GM23338 (cell line): ENCODE measurements around the gene BBS4.
"Not testable (repeated sequence)": the region's sequence is repeated elsewhere in the genome, so short reads cannot be mapped to it uniquely, and the experiment has no call there.

ENCODE experiments used
- CREB1 ChIP-seq: fragments of 250-450 bp; sonication (Bioruptor Pico); IDR thresholded peaks from 2 replicates; pipeline ENCODE4 v1.5.0; 2020; ENCODE audit warnings: low read depth, mild to moderate bottlenecking, moderate library complexity
- EZH2 ChIP-seq: fragments of 200-600 bp; sonication (generic); IDR thresholded peaks from one replicate; pipeline ENCODE4 v1.8.0; 2017; ENCODE audit warnings: antibody characterized with exemption, mild to moderate bottlenecking, low read depth; ENCODE audit not compliant: unreplicated experiment
- EZH2phosphoT487 ChIP-seq: fragments of 200-600 bp; sonication (generic); IDR thresholded peaks from one replicate; pipeline ENCODE4 v1.8.1; 2018; ENCODE audit warnings: antibody characterized with exemption; ENCODE audit not compliant: unreplicated experiment
- JUNB ChIP-seq: IDR thresholded peaks from one replicate; pipeline ENCODE4 v1.6.1; 2016; ENCODE audit warnings: antibody characterized with exemption; ENCODE audit not compliant: unreplicated experiment
- POLR2AphosphoS5 ChIP-seq: IDR thresholded peaks from 2 replicates; pipeline ENCODE4 v1.6.1; 2016; ENCODE audit warnings: antibody characterized with exemption, low read depth
- TF ChIP-seq, protein P1 (sequence below), 2 experiments: fragments of 200-600 bp in 1 of 2; sonication (generic) in 1 of 2; conservative IDR thresholded peaks; 2 replicates each; pipeline versions ENCODE4 v1.5.1 to v1.6.1; 2016 to 2017; ENCODE audit warnings: antibody characterized with exemption in 2 of 2, low read depth in 2 of 2, mild to moderate bottlenecking in 2 of 2, moderate library complexity in 1 of 2
- TF ChIP-seq, protein P2 (sequence below): IDR thresholded peaks from one replicate; pipeline ENCODE4 v1.6.1; 2018; ENCODE audit warnings: antibody characterized with exemption; ENCODE audit not compliant: unreplicated experiment
- TF ChIP-seq, protein P3 (sequence below): fragments of 250-450 bp; sonication (Bioruptor Pico); IDR thresholded peaks from 2 replicates; pipeline ENCODE4 v1.5.0; 2020; ENCODE audit warnings: mild to moderate bottlenecking, moderate library complexity
- TF ChIP-seq, protein P4 (sequence below): IDR thresholded peaks from 2 replicates; pipeline ENCODE4 v1.6.1; 2016; ENCODE audit warnings: antibody characterized with exemption

DNA sequence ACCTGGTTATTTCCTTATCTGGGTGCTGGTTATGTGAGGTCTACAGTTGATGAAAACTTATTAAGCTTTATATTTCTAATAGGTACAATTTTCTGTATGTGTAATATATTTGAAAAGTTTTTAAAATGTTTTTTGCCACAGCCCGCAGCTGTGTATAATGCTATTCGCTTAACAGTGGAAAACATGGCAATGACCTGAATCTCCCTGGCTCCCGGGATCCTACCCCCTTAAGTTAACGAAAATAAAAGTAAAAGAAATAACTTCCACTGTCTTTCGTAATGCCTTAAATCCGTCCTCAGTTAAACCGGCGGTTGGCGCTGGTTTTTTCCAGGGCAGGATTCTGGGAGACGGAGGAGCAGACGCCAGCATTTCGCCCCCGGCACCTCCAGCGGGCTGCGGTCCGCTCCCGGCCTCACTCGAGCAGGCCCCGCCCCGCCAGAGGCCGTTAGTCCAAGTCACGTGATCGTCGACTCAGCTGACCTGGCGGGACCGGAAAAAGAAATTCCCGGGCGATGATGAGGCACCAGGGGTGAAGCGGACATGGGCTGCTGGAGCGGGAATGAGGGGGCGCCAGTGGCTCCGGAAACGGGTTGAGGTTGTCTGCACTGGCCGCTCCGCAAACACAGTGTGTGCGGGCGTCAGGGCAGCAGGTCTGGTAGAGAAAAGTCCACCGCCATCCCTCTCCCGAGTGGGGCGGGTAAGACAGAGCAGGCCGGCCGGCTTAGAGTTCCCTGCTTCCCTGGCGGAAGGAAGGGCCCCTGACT is 49.3 kb upstream of the BBS4 start:
- TF ChIP-seq EZH2; EZH2phosphoT487; POLR2AphosphoS5; JUNB; CREB1 (CRISPR knock-in tag): not testable (repeated sequence)
- TF ChIP-seq, protein P1, sequence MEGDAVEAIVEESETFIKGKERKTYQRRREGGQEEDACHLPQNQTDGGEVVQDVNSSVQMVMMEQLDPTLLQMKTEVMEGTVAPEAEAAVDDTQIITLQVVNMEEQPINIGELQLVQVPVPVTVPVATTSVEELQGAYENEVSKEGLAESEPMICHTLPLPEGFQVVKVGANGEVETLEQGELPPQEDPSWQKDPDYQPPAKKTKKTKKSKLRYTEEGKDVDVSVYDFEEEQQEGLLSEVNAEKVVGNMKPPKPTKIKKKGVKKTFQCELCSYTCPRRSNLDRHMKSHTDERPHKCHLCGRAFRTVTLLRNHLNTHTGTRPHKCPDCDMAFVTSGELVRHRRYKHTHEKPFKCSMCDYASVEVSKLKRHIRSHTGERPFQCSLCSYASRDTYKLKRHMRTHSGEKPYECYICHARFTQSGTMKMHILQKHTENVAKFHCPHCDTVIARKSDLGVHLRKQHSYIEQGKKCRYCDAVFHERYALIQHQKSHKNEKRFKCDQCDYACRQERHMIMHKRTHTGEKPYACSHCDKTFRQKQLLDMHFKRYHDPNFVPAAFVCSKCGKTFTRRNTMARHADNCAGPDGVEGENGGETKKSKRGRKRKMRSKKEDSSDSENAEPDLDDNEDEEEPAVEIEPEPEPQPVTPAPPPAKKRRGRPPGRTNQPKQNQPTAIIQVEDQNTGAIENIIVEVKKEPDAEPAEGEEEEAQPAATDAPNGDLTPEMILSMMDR (conservative IDR thresholded peaks at IDR 0.05; ENCODE audit: low read depth in 2 of 2), result not testable (repeated sequence)
- TF ChIP-seq, protein P2, sequence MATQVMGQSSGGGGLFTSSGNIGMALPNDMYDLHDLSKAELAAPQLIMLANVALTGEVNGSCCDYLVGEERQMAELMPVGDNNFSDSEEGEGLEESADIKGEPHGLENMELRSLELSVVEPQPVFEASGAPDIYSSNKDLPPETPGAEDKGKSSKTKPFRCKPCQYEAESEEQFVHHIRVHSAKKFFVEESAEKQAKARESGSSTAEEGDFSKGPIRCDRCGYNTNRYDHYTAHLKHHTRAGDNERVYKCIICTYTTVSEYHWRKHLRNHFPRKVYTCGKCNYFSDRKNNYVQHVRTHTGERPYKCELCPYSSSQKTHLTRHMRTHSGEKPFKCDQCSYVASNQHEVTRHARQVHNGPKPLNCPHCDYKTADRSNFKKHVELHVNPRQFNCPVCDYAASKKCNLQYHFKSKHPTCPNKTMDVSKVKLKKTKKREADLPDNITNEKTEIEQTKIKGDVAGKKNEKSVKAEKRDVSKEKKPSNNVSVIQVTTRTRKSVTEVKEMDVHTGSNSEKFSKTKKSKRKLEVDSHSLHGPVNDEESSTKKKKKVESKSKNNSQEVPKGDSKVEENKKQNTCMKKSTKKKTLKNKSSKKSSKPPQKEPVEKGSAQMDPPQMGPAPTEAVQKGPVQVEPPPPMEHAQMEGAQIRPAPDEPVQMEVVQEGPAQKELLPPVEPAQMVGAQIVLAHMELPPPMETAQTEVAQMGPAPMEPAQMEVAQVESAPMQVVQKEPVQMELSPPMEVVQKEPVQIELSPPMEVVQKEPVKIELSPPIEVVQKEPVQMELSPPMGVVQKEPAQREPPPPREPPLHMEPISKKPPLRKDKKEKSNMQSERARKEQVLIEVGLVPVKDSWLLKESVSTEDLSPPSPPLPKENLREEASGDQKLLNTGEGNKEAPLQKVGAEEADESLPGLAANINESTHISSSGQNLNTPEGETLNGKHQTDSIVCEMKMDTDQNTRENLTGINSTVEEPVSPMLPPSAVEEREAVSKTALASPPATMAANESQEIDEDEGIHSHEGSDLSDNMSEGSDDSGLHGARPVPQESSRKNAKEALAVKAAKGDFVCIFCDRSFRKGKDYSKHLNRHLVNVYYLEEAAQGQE, result not testable (repeated sequence)
- TF ChIP-seq, protein P3, sequence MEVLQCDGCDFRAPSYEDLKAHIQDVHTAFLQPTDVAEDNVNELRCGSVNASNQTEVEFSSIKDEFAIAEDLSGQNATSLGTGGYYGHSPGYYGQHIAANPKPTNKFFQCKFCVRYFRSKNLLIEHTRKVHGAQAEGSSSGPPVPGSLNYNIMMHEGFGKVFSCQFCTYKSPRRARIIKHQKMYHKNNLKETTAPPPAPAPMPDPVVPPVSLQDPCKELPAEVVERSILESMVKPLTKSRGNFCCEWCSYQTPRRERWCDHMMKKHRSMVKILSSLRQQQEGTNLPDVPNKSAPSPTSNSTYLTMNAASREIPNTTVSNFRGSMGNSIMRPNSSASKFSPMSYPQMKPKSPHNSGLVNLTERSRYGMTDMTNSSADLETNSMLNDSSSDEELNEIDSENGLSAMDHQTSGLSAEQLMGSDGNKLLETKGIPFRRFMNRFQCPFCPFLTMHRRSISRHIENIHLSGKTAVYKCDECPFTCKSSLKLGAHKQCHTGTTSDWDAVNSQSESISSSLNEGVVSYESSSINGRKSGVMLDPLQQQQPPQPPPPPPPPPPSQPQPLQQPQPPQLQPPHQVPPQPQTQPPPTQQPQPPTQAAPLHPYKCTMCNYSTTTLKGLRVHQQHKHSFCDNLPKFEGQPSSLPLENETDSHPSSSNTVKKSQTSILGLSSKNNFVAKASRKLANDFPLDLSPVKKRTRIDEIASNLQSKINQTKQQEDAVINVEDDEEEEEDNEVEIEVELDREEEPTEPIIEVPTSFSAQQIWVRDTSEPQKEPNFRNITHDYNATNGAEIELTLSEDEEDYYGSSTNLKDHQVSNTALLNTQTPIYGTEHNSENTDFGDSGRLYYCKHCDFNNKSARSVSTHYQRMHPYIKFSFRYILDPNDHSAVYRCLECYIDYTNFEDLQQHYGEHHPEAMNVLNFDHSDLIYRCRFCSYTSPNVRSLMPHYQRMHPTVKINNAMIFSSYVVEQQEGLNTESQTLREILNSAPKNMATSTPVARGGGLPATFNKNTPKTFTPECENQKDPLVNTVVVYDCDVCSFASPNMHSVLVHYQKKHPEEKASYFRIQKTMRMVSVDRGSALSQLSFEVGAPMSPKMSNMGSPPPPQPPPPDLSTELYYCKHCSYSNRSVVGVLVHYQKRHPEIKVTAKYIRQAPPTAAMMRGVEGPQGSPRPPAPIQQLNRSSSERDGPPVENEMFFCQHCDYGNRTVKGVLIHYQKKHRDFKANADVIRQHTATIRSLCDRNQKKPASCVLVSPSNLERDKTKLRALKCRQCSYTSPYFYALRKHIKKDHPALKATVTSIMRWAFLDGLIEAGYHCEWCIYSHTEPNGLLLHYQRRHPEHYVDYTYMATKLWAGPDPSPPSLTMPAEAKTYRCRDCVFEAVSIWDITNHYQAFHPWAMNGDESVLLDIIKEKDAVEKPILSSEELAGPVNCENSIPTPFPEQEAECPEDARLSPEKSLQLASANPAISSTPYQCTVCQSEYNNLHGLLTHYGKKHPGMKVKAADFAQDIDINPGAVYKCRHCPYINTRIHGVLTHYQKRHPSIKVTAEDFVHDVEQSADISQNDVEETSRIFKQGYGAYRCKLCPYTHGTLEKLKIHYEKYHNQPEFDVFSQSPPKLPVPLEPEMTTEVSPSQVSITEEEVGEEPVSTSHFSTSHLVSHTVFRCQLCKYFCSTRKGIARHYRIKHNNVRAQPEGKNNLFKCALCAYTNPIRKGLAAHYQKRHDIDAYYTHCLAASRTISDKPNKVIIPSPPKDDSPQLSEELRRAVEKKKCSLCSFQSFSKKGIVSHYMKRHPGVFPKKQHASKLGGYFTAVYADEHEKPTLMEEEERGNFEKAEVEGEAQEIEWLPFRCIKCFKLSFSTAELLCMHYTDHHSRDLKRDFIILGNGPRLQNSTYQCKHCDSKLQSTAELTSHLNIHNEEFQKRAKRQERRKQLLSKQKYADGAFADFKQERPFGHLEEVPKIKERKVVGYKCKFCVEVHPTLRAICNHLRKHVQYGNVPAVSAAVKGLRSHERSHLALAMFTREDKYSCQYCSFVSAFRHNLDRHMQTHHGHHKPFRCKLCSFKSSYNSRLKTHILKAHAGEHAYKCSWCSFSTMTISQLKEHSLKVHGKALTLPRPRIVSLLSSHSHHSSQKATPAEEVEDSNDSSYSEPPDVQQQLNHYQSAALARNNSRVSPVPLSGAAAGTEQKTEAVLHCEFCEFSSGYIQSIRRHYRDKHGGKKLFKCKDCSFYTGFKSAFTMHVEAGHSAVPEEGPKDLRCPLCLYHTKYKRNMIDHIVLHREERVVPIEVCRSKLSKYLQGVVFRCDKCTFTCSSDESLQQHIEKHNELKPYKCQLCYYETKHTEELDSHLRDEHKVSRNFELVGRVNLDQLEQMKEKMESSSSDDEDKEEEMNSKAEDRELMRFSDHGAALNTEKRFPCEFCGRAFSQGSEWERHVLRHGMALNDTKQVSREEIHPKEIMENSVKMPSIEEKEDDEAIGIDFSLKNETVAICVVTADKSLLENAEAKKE (CRISPR knock-in tag), result not testable (repeated sequence)
- TF ChIP-seq, protein P4, sequence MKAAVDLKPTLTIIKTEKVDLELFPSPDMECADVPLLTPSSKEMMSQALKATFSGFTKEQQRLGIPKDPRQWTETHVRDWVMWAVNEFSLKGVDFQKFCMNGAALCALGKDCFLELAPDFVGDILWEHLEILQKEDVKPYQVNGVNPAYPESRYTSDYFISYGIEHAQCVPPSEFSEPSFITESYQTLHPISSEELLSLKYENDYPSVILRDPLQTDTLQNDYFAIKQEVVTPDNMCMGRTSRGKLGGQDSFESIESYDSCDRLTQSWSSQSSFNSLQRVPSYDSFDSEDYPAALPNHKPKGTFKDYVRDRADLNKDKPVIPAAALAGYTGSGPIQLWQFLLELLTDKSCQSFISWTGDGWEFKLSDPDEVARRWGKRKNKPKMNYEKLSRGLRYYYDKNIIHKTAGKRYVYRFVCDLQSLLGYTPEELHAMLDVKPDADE, result not testable (repeated sequence)
